ENCODE results near the gene PLXNA3.

PLXNA3 gene

GRCh38 chrX:154458954-154459778 lies 1.1 kb downstream of the PLXNA3 start:
- no peak for DNase-seq (ENCODE audit: low spot score)

DNA sequence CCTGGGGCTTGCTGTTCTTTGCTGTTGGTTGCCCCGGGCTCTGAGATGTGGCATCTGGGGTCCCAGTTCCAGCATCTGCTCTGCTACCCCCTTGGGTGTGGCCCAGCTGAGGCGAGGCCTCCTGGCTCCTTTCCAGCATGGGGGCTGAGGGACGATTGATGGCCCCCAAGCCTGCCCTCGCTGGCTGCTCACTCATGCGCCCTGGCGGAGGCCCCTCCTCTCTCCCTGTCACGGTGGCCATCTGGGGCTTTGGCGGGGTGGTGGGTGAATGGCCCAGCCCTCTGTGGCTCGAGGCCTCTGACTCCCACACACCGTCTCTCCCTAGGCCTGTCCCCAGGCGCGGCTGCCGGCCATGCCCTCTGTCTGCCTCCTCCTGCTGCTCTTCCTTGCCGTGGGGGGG lies 1.8 kb downstream of the PLXNA3 start:
- DNase-seq (ENCODE audit: low spot score): no peak

GRCh38 chrX:154460326-154460725 lies 2.2 kb downstream of the PLXNA3 start:
- no peak for DNase-seq (ENCODE audit: low spot score)

- no peak for DNase-seq (ENCODE audit: low spot score)
These were observed 4.3 kb downstream of the PLXNA3 start for GRCh38 chrX:154462396-154462795.

DNA sequence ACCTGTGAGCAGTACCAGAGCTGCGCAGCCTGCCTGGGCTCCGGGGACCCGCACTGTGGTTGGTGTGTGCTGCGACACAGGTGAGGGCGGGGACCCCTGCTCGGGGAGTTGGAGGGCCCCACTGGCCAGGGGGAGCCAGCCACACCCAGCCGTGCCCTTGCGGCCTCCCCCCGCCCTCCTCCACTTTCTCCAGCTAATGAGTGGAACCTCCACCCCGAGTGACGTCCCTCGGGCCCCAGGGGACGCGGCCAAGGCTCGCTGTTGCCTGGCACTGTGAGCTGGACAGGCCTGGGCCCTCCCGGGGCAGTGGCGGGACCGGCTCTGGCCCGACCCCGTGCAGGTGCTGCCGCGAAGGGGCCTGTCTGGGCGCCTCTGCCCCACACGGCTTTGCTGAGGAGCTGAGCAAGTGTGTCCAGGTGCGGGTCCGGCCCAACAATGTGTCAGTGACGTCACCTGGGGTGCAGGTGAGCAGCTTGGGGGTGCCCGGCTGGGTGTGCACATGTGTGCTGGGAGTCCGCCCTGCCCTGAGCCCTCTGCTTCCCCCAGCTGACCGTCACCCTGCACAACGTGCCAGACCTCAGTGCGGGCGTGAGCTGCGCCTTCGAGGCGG lies 5.6 kb downstream of the PLXNA3 start:
- DNase-seq (ENCODE audit: low spot score): no peak

DNA sequence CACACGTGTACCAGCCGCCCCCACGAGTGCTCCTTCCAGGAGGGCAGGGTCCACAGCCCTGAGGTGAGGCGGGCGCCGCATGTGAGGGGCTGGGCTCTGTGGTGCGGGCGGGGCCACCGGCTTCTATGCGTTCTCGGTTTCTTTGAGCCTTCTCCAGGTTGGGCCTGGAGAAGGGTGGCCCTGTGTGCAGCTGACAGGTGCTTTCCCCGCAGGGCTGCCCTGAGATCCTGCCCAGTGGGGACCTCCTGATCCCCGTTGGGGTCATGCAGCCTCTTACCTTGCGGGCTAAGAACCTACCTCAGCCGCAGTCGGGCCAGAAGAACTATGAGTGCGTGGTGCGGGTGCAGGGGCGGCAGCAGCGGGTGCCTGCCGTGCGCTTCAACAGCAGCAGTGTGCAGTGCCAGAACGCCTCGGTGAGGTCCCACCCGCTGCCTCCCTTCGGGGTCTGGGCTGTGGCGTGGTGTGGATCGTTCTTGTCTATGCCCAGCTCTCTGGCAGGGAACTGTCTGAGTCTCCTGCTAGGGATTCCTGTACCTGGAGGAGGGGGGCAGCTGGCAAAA lies 6.8 kb downstream of the PLXNA3 start:
- DNase-seq (ENCODE audit: low spot score): no peak

DNA sequence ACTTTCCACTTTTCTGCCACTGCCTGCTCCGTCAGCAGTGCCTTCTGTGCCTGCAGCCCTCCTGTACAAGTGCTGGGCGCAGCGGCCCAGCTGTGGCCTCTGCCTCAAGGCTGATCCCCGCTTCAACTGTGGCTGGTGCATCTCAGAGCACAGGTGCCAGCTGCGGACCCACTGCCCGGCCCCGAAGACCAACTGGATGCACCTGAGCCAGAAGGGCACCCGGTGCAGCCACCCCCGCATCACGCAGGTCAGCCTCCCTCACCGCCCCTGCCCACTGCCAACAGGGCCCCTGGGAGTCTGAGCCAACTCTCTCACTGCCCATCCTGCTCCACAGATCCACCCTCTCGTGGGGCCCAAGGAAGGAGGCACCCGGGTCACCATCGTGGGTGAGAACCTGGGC lies 7.5 kb downstream of the PLXNA3 start:
- no peak for DNase-seq (ENCODE audit: low spot score)

GRCh38 chrX:154466036-154466435 lies 8.0 kb downstream of the PLXNA3 start:
- DNase-seq (ENCODE audit: low spot score): no peak

- no peak for DNase-seq (ENCODE audit: low spot score)
These were observed 8.8 kb downstream of the PLXNA3 start for GRCh38 chrX:154466907-154467306.

- DNase-seq (ENCODE audit: low spot score): no peak
These were observed 9.5 kb downstream of the PLXNA3 start for GRCh38 chrX:154467556-154467955.

DNA sequence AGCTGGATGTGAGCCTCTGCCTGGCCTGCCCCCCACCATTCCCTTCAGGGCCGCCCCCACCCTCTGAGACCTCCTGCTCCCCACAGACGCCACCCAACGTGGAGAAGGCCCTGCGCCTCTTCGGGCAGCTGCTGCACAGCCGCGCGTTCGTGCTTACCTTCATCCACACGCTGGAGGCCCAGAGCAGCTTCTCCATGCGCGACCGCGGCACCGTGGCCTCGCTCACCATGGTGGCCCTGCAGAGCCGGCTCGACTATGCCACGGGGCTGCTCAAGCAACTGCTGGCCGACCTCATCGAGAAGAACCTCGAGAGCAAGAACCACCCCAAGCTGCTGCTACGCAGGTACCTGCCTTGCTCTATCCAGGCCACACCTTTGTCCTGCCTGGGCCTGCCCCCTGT lies 10.1 kb downstream of the PLXNA3 start:
- no peak for DNase-seq (ENCODE audit: low spot score)

DNA sequence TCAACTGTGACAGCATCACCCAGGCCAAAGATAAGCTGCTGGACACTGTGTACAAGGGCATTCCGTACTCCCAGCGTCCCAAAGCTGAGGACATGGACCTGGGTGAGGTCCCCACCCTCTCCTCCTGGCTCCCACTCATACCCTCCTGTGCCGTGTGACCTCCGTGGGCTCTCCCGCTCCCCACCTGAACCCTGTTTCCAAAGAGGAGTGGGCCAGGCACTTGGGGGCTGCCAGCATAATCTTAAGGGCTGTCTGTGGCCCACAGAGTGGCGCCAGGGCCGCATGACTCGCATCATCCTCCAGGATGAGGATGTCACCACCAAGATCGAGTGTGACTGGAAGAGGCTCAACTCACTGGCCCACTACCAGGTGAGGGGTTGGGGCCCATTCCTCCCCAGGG lies 11.0 kb downstream of the PLXNA3 start:
- no peak for DNase-seq (ENCODE audit: low spot score)

GRCh38 chrX:154469880-154470279 lies 11.8 kb downstream of the PLXNA3 start:
- DNase-seq (ENCODE audit: low spot score): no peak

DNA sequence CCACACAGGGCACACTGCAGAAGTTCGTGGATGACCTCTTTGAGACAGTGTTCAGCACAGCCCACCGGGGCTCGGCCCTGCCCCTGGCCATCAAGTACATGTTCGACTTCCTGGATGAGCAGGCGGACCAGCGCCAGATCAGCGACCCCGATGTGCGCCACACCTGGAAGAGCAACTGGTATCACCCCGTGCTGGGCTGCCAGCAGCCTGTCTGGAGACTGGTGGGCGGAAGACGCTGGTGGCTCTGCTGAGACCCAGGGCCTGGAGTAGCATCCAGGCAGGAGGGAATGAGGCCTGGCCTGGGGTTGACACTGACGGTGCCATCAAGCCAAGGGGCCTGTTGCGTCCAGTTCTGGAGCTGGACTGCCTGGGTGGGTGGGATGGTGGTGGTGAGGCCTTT lies 12.4 kb downstream of the PLXNA3 start:
- DNase-seq (ENCODE audit: low spot score): no peak

DNA sequence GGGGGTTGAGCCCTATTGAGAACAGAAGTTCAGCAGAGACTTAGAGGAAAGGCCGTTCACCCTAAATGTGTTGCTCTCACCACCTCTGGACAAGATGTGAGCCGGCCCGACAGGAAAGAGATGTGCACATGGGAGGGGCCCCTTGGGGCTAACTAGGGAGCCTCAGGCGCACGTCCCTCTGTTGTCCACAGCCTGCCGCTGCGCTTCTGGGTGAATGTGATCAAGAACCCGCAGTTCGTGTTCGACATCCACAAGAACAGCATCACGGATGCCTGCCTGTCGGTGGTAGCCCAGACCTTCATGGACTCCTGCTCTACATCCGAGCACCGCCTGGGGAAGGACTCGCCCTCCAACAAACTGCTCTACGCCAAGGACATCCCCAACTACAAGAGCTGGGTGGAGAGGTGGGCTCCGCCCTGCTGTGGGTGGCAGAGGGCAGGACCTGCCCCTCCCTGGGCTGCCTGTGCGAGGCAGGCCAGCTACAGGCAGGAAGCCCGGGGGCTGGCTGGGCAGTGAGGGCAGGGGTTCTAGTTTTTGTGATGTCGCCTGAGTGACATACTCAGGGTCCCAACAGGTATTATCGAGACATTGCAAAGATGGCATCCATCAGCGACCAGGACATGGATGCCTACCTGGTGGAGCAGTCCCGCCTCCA lies 13.0 kb downstream of the PLXNA3 start:
- DNase-seq (ENCODE audit: low spot score): no peak

GRCh38 chrX:154471839-154472684 lies 14.0 kb downstream of the PLXNA3 start:
- no peak for DNase-seq (ENCODE audit: low spot score)

- DNase-seq (ENCODE audit: low spot score): no peak
These were observed 14.9 kb downstream of the PLXNA3 start for GRCh38 chrX:154472685-154473632.

DNA sequence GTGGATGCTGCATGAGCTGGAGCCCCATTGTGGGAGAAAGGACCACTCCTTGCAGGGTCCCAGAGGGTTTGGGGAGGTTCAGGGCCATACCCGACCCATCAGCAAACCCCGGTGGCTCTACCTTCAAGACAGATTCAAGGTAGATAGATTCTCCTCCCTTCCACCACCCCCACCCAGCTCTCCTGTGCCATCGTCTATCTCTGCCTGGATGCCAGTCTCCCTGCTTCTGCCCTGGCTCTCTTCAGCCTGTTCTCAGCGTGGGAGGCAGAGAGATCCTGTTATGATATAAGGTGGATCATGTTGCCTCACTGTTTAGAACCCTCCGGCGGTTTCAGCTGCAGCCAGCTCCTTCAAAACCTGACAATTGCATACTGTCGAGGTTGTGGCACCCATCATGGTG lies 15.6 kb downstream of the PLXNA3 start:
- DNase-seq (ENCODE audit: low spot score): no peak

DNA sequence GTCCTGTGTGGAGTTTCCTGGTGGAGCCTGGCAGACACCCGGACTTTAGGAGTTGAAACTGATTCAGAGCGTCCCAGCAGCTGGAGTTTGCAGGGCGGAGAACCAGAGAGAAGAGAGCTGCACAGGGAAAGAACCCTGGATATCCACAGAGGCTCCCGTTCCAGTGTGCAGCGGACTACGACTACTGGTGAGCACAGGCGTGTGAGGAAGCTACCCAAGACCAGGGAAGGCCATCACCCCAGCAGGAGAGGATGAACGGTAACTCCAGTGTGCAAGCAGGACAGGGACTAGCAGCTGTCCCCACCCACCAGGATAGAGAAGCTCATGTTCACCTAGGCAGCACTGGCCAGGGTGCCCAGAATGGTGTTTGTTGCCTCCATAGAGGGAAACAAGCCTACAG lies 18.7 kb downstream of the PLXNA3 start:
- DNase-seq (ENCODE audit: low spot score): no peak

DNA sequence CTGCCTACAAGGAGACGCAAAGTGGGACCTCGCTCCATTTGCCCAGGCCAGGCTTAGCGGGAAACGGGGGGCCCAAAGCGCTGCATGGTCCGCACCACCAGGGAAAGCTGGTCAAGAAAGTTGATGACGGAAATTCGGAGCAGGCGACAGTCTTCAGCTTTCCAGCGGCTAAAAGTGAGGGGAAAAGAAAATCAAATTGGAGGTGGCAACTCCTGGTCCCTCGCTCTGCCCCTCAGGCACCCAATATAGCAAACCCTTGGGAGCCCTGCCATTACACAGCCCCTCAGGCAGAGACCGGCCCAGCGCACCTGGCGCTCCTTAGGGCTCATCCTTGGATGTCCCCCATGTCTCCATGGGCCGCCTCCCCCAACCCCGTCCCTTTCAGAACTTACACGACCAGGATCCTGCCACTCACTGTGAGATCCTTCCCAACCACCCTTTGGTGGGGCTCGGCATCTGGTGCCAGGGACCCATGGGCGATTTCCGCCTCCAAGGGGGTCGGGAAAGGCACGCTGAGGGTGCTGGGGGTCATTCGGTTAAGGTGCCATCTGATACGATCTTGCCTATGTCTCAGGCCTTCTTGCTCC lies 19.9 kb downstream of the PLXNA3 start:
- DNase-seq (ENCODE audit: low spot score): no peak

All from RKO (cell line).